GM23248 (cell line): ENCODE data around the gene PYGO1.

Source experiments
- EZH2 ChIP-seq: fragments of 200-600 bp; sonication (generic); IDR thresholded peaks from 2 replicates; pipeline ENCODE4 v1.6.1; 2018; ENCODE audit warnings: antibody characterized with exemption, mild to moderate bottlenecking; ENCODE audit not compliant: insufficient read depth, poor library complexity, severe bottlenecking
- EZH2phosphoT487 ChIP-seq: fragments of 200-600 bp; sonication (generic); IDR thresholded peaks from 2 replicates; pipeline ENCODE4 v1.6.1; 2018; ENCODE audit warnings: antibody characterized with exemption, moderate library complexity, mild to moderate bottlenecking, low read depth; ENCODE audit not compliant: insufficient read depth

GRCh38 chr15:55618387-55618786 lies 30.2 kb upstream of the PYGO1 start:
- TF ChIP-seq EZH2 (no peak), EZH2phosphoT487 (no peak)
